CD4-positive, alpha-beta T cell treated with Interferon gamma for 1 hour (primary cell): Measurements from ENCODE around the gene CATSPER2.
"Not testable (repeated sequence)": the region's sequence is repeated elsewhere in the genome, so short reads cannot be mapped to it uniquely, and the experiment has no call there.

Experiments used
- DNase-seq: peaks from one replicate; pipeline ENCODE4 v3.0.0-alpha.2; 2020

Gene CATSPER2

DNA sequence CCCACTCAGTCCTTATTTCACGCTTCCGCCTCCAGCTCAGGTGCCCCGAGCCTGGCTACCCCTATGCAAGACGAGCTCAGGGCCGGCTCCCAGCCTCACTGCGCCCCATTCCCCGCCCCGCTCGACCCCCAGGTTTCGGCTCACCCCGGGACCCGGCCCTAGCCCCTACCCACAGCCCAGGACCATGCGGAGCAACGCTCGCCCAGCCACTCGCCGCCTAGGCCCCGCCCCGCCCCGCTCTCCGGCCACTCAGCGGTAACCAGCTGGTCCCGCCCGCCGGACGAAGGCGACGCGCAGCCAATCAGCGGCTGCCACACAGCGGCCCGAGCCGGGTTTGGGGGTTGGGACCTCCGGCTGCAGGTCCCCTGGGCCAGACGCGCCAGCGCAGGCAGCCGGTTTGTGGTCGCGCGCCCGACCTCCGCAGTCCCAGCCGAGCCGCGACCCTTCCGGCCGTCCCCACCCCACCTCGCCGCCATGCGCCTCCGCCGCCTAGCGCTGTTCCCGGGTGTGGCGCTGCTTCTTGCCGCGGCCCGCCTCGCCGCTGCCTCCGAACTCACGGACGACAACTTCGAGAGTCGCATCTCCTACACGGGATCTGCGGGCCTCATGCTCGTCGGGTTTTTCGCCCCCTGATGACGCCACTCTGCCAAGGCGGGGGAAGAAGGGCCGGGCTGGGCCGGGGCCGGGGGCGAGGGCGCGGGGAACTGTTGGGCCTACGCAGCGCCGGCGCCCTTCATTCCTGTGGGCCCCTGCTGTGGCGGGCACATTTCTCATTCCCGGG, at the start of gene CATSPER2:
CATSPER2 (minus strand) TSS at position 196 of the 781 bp plus-strand sequence. CDS start 783 bp downstream, outside the sequence.
- no peak for DNase-seq

GRCh38 chr15:43693148-43694022, 44.7 kb upstream of the CATSPER2 start, which contains the start of gene CKMT1A:
CKMT1A (plus strand) TSS chr15:43693859; CDS start chr15:43694051, 192 bp downstream.
- not testable (repeated sequence) for DNase-seq

DNA sequence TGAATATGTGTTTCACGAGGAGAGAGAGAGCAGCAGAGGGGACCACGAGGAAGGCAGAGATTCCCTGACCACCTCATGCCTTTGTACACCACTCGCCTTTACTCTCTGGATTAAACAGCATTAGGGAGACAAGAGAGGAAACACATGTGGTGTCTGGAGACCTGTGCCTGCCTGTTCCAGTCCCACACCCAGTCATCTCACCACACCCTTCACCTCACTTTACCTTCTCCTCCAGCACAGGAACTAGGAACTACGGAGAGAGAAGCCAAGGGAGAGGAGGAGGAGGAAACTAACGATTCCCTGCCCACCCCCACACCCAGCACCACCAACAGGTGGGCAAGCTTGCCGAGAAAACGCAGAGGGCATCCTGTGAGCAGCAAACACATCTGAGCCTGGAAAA, 44.0 kb upstream of the CATSPER2 start:
- DNase-seq, result not testable (repeated sequence)

GRCh38 chr15:43689604-43690301, 41.1 kb upstream of the CATSPER2 start:
- not testable (repeated sequence) for DNase-seq

DNA sequence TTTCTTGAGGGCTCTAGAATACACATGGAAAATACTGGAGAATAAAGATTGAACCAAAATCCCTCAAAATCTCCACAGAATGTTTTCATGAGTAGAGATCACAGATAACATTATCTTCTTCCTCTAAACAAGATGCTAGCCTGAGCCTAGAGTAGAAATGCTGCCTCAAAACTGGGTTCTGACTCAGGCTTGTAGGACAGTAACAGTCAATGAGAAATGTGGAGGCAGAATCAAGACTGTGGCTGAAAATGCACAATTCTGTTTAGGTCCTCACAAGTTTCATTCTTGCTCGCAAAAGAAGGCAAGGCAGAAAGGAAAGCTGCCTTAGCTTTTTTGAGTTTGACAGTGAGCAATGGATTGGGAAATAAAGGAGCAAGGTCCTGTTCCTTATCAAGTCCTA, 25.5 kb upstream of the CATSPER2 start:
- not testable (repeated sequence) for DNase-seq

DNA sequence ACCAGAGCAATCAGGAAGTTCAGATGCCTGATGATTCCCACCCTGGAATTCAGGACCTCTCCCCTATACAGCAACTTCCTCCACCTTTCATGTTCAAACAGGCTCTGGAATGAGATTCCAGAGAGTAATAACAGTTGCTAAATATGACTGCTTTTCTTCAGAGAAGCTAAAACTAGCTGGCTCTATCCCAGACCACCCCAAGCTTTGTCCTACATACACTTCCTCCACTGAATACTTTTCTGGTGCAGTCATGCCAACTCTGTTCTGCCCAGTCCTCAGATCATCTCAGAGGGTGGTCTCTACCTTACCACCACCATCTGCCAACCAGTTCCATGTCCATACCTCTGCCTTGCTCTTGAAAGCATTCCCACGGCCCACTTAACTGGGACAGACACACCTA, 17.5 kb upstream of the CATSPER2 start:
- DNase-seq, result not testable (repeated sequence)

GRCh38 chr15:43663333-43663732, 14.7 kb upstream of the CATSPER2 start:
- DNase-seq, result not testable (repeated sequence)

DNA sequence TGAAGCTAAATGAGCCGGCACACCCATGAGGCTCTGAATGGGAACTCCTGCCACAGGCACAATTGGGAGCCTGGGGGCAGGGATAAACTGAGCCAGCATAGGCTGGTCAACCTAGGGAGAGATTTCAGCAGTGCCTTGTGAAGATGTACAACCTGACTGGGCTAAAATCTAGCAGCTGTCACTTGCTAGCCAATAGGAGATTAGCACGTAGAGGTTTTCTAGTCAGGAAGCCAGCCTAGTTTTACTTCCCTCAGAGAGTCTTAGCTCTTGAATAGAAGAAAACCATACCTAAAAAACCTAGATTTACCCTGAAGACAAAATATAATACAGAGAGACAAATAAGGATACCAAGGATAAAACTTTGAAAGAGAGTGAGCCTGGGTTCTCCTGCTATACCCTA, 13.6 kb upstream of the CATSPER2 start:
- not testable (repeated sequence) for DNase-seq

DNA sequence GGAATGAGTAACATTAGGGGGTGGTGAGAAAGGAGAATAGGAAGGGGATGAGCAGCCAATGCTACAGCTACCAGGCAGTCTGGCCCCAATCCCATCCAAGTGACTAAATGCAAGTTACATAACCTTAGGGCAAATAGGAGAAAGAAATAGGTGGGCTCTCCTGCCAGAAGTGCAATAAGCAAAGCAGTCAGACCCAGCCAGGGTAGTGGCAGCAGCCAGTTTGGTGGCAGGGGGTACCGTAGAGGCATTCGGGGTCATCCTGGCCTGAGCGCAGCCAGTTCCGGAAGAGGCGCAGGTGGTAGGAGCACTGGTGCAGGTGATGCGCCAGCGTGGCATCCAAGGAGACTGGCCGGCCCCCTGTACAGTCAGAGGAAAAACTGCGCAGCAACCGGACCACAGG, 11.1 kb upstream of the CATSPER2 start:
- DNase-seq, result not testable (repeated sequence)

- DNase-seq, result not testable (repeated sequence)
Measured at GRCh38 chr15:43649430-43649926, 834 bp upstream of the CATSPER2 start.

GRCh38 chr15:43638464-43639204, 10.0 kb downstream of the CATSPER2 start:
- not testable (repeated sequence) for DNase-seq

- not testable (repeated sequence) for DNase-seq
Measured at GRCh38 chr15:43626937-43627336, 21.7 kb downstream of the CATSPER2 start.

- no peak for DNase-seq
Measured at GRCh38 chr15:43625106-43625505, 23.5 kb downstream of the CATSPER2 start.

GRCh38 chr15:43622068-43622799, 26.4 kb downstream of the CATSPER2 start:
- not testable (repeated sequence) for DNase-seq

DNA sequence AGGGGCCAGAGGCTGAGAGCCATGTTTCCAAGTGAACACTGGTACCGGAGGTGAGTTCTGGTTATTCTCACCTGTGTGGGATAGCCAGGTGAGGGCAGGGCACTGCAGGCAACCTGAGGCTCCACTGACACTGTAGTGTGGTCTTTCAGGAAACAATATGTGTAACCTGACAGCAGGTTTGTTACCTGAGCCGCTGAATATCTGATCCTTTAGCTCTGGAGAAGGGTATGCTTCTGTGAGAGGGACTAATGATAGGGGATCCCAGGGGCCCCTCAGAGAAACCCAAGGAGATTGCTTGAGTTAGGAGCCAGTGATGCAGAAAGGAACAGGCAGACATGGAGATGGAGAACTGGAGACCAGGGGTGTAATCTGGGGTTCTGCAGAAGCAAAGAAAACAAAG, 29.9 kb downstream of the CATSPER2 start, which contains the start of gene STRC:
STRC (minus strand) TSS at position 101 of the 400 bp plus-strand sequence; CDS start at position 23, 78 bp downstream.
- DNase-seq, result not testable (repeated sequence)

DNA sequence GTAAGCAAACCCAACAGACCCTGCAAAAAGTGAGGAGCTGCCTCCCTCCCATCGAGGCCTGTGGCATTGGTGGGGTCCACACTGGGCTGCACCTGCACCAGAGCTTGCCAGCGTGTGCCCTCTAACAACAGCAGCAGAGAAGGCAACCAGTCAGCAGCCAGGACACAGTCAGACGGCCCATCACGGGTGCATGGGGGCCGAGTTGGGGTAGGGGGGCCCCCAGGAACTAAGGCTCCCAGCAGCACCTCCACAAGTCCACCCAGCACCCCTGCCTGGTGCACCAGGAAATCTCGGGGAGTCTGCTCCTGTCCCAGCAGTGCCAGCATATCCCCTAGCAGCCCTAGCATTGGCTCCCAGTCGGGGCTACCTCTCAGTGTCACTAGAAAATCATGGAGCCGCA, 30.9 kb downstream of the CATSPER2 start:
- DNase-seq, result not testable (repeated sequence)

- DNase-seq, result not testable (repeated sequence)
Measured at GRCh38 chr15:43602233-43602632, 46.4 kb downstream of the CATSPER2 start.

GRCh38 chr15:43600200-43600599, 48.4 kb downstream of the CATSPER2 start:
- not testable (repeated sequence) for DNase-seq

DNA sequence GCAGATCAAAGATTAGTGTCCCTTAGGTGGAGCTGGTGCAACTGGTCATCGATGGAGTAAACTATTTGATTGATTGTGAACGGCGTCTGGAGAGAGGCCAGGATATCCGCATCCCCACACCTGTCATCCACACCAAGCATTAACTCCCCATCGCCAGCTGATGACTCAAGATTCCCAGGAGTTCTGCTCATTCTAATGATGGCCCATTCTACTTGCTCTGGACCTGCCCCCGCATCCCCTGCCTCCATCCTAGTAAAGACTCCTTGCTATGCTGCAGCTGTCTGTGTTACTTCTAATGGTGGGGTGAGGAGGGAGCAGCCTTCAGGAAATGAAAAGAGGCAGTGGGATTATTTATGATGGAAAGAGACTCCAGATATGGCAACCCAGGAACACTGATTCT, 49.5 kb downstream of the CATSPER2 start:
- DNase-seq, result not testable (repeated sequence)

DNA sequence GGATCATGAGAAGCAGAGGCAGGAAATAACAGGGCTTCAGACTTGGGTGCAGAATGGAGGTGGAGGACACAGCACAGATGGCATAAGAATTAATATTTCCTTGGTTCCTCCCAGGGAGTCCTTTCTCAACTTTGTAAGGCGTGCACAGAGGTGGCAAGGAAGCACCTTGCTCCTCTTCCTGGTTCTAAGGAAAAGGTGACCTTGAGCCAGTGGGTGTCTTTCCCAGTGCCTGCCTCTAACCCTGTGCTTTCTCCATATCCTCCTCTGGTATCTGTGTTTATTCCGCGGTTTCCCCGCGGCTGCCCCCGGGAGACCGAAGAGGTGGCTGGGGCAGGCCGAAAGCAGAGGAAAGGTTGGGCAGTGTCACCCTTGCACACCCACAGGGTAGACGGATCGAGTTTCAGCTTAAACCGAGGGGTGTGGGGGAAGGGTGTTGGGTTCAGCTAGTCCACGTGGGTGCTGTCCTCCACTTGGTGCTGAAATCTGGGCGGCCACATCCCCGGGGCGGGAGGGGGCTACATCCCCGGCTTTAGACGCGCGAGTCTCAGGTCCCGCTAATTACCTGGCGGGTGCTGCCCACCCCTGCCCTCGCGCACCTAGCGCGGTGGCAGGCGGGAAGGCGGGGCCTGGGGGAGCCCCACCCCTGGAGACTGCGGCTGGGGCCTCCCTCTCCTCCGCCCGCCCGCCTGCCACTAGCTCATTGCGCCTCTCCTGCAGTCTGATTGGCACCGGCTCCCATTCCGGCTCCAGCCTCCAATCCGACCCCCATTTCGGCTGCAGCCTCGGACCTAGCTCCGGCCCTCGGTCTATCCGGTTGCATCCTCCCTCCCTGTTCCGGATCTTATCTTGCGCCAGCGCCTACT, 55.1 kb downstream of the CATSPER2 start, which contains the start of gene CKMT1B:
CKMT1B (plus strand) TSS at position 700 of the 863 bp plus-strand sequence. CDS start 192 bp downstream, outside the sequence.
- not testable (repeated sequence) for DNase-seq
